ENCODE measurements around the gene L3MBTL1.
A peak's percentile ranks its signal among the peaks of the same experiment; 100 is the strongest.

Gene L3MBTL1

DNA sequence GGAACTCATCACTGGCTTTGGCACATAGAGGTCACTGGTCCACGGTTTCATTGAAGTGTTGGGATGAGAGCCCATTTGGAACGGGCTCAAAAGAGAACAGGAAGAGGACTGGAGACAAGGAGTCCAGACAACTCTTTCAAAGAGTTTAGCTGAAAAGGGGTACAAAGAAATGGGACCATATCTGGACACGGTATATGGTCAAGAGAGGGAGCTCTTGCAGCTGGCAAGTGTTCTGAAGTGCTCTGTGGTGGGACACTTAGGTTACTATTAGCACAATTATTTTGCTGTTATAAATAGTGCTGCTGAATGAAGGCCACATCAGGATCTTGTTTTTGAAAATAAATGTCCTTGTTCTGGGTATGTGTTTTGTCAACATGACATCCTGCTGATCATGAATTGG, 55.9 kb downstream of the L3MBTL1 start:
- DNase-seq = no peak

DNA sequence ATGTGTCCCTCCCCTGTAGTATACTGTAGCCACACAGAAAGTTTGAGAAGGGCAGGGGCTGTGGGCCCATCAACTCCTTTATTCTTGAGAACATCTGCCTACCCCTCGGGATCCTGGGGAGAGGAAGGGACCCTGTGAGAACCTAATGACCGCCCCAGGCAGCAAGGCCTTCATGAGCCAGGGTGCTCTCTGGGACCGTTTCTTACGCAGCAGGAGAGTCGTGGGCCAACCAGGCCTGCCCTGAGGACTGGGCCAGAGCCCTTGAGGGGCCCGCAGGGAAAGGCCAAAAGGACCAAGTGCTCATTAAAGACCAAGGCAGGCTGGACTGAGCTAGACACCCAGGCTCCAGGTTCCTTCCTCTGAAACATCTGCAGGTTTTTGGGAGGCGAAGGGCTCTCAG, 56.5 kb downstream of the L3MBTL1 start:
- no peak for DNase-seq

DNA sequence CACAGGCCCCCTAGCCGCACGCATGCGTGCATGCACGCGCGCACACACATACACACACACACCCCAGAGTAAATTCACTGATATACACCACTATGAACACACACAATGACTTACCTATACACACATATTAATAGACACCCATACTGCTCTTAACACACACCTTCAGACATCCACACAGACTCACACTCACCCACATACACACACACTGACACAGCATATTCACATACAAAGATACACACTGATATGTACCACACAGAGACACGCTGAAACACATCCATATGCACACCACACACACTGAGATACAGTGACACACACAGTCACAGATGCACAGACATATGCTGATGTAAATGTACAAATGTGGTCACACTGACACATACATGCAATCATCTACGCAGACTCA, 57.0 kb downstream of the L3MBTL1 start:
- no peak for DNase-seq

DNA sequence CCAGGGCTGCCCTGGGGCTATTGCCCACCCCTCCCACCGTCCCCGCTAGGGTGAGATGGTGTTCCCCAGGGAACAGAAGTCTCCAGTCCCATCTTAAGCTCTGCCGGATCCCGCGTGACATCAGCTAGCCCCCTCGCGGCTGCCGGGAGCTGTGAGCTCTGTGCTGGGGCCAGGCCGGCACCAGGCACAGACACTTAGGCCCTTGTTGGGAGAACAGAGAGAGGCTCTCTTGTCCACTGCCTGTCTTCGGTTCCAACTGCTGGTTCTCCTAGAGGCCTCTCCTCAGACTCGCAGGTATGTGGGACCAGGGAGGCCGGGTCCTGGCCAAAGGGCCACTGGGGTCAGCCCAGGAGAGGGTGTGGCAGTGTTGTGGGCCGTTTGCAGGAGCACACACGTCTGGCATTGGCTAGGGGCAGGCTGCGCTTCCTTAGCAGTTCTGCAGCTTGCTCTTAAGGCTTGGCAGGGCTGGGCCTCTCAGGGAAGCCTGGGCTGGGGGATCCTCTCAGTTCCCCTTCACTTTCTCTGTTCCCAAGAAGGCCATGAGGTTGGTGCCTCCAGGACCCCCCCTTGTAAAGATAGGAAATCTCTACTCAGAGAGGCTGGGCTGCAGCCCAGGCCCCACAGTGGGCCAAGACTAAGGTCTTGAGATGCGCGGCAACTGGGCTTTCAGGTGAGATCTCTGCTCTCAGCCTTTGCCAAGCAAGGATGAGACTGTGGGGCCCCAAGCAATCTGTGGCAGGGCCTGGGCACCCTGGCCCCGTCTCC, 57.7 kb downstream of the L3MBTL1 start:
- DNase-seq = no peak

DNA sequence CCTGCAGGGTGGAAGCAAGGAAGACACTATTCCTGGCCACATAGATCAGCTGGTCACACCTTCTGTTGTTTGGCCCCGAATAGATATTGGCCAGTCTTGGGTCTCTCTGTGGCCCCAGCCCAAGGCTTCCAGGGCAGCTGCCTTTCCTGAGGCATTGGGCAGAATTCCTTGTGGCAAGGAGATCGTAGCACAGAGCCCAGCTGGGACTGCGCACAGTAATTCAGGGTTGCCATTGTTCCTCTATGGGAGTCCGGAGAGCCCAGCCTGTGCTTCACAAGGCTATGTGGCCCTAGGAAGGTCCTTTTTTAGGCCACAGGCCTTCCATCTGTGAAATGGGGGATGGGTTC, 58.2 kb downstream of the L3MBTL1 start:
- DNase-seq = no peak

DNA sequence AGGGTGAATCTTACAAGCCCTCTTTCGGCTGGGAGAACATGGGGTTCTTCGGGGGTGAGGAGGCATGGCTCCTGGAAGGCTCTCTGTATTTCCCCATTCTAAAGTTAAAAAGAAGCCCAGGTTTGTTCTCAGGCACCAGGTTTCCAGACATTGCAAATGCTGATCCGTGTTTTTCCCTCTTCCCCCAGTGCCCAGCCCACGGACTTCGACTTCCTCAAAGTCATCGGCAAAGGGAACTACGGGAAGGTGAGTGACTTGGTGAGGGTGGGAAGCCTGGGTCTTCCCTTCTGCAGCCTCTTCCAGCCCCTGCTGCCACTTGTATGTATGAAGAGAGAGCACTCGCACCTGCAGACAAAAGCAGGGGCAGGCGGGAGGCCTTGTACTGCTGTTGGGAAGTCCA, 60.0 kb downstream of the L3MBTL1 start:
- no peak for DNase-seq

DNA sequence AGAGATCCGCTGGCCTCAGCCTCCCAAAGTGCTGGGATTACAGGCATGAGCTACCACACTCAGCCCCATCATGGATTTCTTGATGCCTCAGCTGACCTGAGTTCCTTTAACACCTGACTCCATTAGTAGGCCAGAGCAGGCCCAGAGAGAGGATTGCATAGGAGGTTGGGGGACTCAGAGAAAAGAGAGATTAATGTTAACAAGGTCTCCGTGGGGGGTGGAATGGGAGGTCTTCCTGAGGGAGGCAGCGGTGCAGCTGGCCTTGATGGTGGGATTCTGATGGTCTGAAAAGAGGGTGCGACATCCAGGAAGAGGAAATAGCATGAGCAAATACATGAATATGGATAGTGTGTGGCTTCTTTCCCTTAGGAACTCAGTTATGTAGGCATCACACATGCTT, 61.2 kb downstream of the L3MBTL1 start:
- no peak for DNase-seq

DNA sequence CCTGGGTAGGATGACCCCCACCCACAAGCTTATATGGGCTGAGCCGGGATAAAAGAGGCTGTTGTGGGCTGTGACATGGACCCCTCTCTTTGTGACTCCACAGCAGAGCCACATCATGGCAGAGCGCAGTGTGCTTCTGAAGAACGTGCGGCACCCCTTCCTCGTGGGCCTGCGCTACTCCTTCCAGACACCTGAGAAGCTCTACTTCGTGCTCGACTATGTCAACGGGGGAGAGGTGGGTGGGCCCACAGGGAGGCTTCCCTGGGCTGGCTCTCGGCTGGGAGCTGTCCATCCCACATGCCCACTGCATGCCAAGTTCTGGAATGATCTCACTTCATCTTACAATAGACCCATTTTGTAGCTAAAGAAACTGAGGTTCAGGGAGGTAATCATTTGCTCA, 61.8 kb downstream of the L3MBTL1 start:
- DNase-seq = no peak

DNA sequence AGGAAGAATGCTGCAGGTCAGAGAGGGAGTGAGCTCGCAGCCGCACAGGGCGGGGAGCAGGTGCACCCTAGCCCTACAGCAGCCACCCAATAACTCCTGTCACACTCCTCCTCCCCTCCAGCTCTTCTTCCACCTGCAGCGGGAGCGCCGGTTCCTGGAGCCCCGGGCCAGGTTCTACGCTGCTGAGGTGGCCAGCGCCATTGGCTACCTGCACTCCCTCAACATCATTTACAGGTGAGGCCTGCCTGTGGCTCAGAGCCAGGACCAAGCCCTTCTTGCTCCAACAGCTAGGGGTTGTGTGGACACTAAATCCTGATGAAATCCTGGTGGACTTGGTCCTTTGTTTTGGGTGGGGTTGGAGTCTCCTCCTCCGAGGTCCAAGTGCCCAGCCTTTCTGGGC, 63.0 kb downstream of the L3MBTL1 start:
- no peak for DNase-seq

DNA sequence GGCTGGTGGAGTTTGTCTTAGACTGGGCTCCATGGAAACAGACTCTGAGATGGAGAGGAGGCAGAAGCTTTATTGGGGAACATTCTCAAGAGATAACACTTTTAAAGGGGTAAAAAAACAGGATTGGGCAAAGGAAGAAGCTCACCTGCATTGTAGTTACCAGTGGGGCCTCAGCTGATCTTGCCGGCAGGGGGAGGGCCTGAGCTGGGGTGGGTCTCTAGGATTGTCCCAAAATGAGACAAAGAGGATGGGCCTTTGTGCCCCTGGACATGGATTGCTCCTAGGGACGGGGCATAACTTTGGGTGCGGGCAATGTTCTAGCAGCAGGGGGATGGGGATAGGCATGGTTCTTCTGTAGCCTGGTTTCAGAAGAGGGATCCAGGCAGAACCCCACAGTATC, 63.8 kb downstream of the L3MBTL1 start:
- no peak for DNase-seq

DNA sequence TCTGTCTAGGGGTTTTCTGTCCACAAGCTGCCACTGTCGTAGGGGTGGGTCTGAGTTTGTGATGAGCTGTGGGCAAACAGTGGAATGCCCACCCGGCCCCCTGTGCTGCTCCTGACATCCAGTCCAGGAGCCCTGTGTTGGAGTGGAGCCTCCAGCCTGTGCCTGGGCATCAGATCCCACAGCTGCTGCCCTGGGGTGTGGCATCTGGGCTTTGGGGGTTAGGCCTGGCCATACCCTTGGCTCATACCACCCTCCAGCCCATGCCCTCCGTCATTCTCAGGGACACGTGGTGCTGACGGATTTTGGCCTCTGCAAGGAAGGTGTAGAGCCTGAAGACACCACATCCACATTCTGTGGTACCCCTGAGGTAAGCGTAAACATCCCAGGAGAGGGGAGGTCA, 64.3 kb downstream of the L3MBTL1 start:
- no peak for DNase-seq

DNA sequence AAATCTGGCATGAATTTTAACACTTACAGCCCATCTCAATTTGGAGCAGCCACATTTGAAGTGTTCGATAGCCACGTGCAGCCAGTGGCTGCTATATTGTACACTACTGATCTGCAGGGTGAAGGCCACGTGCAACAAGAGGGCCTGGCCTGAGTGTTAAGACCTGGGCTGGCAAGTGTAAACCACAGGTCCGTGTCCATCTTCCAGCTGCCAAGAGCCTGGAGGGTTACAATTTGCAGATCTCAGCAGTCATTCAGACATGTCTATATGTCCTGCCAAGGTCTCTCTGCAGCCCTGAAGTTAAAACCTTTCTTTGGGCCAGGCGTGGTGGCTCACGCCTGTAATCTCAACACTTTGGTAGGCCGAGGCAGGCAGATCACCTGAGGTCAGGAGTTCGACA, 65.4 kb downstream of the L3MBTL1 start:
- no peak for DNase-seq

DNA sequence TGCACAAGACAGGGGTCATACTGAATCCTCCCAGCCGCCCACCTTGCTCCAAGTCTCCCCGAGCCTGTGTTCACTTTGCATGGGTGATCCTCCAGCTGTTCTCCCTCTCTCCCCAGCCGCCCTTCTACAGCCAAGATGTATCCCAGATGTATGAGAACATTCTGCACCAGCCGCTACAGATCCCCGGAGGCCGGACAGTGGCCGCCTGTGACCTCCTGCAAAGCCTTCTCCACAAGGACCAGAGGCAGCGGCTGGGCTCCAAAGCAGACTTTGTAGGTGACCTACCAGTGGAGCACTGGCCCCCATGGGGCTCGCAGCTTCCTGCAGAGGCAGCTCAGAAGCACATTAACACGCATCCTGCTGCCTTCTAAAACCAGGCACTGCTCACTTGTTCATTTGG, 68.6 kb downstream of the L3MBTL1 start:
- no peak for DNase-seq

DNA sequence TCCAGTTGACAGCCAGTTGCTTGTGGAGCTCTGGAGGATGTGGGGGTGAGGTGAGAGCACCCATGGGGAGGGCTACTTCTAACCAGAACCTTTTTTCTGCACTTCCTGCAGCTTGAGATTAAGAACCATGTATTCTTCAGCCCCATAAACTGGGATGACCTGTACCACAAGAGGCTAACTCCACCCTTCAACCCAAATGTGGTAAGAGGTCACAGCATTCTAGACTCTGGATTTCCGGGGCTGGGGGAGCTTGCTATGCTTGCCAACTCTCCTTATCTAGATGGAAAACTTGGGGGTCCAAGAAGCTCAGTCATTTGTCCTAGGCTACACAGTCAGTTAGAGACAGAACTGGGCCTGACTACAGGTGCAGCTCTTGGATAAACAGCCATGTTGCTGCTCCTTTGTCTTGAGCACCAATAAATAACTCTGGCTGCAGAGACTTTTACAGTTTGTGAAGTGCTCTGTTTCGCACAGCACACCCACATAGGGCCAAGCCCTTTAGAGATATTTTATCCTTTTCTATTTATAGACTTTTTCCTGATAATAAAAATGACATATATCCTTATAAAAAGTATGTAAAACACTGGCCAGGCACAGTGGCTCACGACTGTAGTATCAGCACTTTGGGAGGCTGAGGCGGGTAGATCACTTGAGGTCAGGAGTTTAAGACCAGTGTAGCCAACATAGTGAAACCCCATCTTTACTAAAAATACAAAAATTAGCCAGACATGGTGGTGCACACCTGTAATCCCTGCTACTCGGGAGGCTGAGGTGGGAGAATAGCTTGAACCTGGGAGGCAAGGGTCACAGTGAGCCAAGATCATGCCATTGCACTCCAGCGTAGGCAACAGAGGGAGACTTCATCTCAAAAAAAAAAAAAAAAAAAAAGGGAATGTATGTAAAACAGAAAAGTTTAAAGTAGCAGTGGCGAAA, 72.6 kb downstream of the L3MBTL1 start:
- DNase-seq = no peak

DNA sequence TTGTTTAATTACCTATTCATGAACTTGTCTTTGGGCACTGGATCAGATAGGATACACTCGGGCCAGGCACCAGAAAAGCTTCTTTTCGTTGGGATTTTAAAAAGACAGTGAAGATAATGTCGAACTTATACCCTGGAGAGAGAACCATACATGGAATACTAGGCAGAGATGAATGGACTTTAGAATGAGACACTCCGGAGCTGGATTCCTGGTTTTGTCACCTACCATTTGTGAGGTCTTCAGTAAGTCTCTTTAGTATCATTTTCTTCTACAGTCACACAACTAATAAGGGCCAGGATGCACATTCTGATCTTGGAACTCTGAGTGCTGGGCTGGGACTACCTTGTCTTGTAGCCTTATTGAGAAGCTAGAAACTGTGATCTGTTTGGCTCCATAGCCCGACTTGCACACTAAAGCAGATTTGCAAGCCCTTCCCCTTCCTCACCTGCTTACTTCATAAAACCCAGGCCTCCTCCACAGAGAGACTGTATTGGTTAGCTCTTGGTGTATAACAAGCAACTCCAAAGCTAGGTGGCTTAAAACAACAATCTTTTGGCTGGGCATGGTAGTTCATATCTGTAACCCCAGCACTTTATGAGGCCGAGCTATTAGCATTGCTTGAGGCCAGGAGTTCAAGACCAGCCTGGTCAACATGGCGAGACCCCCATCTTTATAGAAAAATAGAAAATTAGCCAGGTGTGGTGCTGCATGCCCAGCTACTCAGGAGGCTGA, 75.8 kb downstream of the L3MBTL1 start:
- no peak for DNase-seq

DNA sequence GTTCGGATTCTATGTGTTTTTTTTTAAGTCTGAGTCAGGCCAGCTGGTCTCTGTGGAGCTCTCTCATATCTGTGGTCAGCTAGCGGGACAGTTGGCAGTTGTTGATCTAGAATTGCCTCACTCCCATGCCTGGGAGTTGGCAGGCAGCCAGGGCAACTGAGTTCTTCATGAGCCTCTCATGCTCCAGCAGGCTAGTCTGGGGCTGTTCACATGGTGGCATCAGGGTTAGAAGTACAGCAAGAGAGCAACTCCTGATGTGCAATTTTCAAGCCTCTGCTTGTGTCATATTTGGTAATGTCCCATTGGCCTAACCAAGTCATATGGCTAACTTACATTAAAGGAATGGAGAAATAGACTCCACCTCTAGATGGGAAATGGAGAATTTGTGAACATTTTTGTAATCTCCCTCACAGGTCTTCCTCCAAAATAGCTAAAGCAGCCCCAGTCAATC, 76.5 kb downstream of the L3MBTL1 start:
- DNase-seq = no peak

DNA sequence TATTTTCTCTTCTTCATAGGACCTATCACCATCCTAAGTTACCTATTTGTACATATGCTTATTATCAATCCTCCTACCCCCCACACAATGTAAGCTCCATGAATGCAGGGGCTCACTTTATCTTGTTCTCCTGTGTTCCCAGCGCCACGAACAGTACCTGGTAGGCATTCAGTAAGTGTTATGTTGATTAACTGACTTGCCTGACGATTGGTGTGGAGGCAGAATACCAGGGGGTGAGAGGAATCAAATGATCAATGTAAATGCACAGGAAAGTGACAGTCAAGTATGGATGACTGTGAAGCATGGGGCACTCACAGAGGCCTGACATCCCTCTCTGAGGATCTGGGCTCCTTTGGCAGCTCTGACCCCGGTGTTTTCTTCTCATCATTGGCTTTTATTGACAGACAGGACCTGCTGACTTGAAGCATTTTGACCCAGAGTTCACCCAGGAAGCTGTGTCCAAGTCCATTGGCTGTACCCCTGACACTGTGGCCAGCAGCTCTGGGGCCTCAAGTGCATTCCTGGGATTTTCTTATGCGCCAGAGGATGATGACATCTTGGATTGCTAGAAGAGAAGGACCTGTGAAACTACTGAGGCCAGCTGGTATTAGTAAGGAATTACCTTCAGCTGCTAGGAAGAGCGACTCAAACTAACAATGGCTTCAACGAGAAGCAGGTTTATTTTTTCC, 77.1 kb downstream of the L3MBTL1 start:
- DNase-seq = peak; percentile 42

DNA sequence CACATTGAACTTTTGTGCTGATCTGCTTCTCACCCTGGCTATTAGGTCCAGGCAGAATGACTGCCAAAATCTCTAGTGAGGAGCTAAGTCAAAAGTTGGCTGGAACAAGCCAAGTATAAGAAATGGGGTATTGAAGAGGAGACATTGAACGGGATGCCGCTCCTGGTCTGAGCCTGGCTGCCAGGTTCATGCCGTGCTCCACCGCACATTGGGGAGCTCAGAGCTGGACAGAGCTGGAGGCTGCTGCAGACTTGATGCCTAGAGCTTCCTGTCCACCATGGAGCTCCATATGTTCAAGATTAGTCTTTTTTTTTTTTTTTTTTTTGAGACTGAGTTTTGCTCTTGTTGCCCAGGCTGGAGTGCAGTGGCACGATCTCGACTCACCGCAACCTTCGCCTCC, 79.1 kb downstream of the L3MBTL1 start:
- DNase-seq = peak; percentile 25

DNA sequence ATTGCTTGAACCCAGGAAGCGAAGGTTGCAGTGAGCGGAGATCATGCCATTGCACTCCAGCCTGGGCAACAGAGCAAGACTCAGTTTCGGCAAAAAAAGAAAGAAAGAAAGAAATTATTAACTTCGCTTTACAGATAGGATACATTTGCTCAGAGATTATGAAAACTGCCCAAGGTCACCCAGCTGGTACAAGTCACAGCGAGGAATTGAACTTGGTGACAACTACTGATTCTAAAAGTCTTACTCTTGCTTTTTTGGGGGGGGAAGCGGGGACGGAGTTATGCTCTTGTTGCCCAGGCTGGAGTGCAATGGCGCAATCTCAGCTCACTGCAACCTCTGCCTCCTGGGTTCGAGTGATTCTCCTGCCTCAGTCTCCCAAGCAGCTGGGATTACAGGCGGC, 81.0 kb downstream of the L3MBTL1 start:
- DNase-seq = peak; percentile 13

DNA sequence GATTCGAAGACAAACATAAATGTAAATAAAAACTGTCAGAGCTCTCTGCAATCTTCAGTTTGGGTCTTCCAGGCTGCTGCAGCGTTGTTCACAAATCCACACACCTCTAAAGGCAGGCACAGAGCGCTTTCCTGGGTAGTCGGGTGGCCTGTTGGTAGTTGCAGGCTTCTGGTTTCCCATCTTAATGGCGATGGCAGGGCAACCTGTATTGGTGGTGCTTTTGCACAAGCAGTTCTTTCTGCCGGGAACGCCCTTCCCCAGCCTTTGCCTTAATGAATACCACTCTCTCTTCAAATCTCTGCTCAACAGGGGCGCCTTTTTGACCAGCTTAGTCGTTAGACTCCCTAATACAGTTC, 82.5 kb downstream of the L3MBTL1 start:
- DNase-seq = no peak

DNA sequence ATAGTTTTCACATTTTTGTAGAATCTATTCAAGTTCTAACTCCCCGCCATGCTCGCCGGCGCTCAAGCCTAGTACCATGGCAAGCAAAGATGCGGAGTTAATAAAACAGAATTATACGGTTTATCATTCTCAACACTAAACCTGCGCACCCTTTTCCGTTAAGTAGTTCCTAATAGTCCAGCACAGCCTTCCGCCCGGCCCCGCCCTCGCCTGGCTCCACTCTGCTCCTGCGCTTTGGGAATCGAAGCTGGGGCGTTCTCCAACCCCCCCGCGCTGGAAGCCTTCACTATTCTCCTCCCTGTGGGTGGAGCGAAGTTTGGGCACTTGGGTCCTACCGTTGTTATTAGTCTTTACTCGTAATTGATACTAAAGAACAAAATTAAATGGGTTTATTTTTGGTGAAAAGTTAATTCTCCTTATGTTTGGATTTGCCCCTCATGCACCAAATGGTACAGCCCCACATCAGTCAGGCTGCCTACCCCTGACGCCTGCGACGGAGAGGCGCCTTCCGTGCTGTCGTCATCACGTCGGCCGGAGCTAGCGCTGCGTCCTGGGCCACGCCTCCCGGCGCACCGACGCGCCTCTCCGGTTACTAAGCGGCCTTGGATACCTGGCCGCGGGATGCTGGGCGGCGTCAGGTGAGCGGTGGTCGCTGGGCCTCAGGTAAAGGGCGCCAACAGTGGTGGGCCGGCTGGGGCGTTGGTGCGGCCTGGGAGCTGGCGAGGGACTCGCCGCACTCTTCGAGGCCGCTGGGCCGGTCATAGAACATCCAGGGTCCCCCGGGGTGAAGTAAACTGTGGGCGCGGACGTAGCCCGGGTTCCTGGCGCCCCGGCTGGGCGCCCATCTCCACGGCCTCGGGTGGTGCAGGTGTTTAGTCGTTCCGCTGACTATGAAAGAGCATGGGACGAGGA, 83.2 kb downstream of the L3MBTL1 start, which contains the start of gene IFT52:
TSS of gene IFT52 (plus strand) at position 546 of the 912 bp plus-strand sequence. CDS start 3,762 bp downstream, outside the sequence.
- DNase-seq = peak; percentile 96
